NCI-H345 treated with DMSO at 0.1 percent for 48 hours (cell line): ENCODE data around the gene MPI.
"Not testable (repeated sequence)": the region's sequence is repeated elsewhere in the genome, so short reads cannot be mapped to it uniquely, and the experiment has no call there.

Source experiments
- DNase-seq: peaks from one replicate; lab custom pipeline; 2025; ENCODE audit not compliant: unreplicated experiment; lab: John Stamatoyannopoulos, UW

The MPI gene

GRCh38 chr15:74863239-74864056 lies 26.4 kb upstream of the MPI start:
- DNase-seq = no peak

GRCh38 chr15:74864296-74864695 lies 25.5 kb upstream of the MPI start:
- DNase-seq = no peak

DNA sequence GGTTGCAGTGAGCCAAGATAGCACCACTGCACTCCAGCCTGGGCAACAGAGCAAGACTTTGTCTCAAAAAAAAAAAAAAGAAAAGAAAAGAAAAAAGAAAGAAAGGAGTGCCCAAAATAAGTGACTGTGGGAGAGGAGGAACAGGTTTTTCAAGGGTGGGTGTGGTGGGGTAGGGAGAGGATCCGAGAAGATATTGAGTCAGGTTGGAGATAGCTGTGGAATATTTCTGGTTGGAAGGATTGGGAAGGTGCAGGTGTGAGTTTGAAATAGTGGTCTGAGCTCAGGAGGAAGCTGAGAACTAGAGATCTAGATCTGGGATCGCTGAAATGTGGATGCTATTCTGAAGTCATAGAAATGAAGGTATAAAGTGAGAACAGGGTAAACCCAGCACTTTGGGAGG lies 24.5 kb upstream of the MPI start:
- no peak for DNase-seq

- no peak for DNase-seq
Measured at GRCh38 chr15:74866090-74866489, 23.8 kb upstream of the MPI start.

DNA sequence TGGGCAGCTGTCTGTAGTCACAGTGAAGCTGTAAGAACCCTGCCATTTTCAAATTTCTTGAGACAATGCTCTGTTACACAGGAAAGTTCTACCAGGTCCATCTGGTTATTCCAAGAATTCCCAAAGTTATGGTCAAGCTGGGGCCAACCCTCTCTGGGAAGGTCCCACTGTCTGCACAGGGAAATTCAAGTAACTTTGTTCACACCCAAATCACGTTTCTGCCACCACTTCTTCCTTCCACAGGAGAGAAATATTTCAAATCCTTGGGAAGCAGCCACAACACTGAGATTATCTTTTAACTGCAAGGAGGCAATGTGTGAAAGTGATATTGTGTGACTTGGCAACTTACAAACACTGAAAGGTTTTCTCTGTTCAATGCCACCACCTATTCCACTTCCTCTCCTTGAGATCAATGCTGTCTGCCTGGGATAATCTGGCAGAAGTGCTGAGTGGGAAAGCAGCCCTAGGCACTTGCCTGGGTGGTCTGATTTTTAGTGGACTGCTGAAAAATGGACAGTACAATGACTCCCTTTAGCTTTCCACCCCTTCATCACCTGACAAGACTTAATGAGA lies 22.3 kb upstream of the MPI start:
- no peak for DNase-seq

DNA sequence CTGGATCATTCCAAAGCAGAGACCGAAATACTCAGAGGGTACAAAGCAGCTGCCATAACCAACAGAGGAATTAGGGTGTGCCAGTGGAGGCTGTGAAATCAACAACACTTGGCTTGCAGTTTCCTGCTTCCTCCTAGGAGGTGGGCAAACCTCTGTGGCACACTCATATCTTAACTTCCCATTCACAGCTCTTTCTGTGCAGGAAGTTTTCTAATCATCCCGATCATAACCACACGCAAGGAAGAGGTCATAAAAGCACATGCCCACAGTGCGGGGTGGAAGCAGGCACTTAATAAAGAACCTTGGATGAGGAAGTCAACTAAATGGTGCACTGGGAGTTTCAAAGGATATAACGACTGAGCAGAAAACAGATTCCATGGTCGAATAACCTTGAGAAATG lies 21.8 kb upstream of the MPI start:
- no peak for DNase-seq

GRCh38 chr15:74869372-74869725 lies 20.5 kb upstream of the MPI start:
- DNase-seq = no peak

DNA sequence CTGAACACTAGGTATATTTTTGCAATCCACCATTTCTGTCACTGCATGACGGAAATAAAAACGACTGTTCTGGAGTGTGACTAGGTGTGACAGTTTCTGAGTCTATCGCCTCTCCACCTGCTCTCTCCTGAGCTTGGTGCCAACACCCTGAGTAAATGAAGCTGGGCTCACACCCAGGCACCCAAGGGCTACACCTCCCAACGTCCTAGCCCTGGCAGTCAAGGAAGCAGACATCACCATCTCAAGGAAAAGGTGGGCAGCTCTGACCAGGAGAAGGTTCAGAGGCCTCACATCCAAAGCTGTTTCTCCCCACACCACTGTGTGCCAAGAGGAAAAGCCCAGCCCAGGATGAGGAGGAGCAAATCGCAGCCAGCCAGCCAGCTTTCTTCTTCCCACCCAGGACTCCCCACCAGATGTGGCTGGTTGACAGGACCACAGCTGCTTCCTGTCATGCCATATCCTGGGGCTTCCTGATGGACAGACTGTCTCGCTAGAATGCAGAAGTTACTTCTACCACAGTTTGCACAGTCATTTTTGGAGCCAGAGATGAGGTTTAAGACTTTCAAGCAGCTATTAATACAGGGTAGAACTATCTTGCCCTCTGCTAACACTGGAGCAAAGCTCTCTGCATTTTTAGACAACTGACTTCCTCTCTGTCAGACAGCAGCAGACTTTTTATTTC lies 20.0 kb upstream of the MPI start:
- DNase-seq = no peak

DNA sequence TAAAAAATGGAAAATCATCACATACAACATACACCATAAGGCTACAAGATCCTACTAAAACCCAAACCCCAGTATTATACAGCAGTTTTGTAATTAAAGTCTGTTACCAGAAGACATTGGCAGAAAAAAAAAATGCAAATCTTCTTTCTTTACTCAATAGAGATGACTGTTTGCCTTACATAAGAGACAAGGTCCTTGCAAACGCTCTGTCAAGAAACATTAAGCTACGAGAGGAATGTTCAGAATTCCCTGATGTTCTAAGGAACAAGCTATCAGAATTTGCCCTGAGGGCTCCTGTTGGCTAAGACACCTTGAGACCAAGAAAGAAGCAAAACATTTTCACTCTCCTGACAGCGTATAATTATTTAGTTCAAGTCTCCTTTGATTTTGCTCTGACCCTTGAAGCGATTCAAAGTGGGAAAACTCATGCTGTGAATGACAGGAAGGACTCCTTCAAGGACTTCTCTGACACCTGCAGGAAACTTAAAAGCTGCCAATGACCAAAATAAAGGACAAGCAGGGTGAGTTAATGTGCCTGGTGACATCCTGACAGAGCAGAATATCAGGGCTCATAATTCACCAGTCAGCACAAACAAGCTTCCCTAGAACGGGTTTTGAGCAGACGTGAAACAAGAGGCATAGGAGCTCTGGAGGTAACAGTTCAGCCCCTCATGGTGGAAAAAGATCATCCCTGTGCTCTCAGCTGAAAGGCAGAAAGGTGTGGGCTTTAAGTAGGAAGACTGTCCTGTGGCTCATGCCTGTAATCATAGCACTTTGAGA lies 19.2 kb upstream of the MPI start:
- DNase-seq = no peak

DNA sequence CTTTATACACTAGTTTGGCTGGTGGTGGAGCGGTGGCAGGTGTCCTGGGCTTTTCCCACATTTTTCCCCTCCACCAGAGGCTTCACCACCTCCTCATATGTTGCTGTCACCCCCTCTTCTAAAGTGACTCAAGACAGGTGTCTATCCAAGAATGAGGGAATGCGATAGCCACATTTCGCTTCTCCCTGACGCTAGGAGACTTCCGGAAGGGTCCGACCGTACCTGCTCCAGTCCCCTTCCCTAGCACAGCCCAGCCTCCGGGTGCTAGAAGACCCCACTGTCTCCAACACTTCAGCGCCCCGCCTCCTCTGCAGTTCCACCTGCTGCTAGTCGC lies 17.2 kb upstream of the MPI start:
- DNase-seq = no peak

DNA sequence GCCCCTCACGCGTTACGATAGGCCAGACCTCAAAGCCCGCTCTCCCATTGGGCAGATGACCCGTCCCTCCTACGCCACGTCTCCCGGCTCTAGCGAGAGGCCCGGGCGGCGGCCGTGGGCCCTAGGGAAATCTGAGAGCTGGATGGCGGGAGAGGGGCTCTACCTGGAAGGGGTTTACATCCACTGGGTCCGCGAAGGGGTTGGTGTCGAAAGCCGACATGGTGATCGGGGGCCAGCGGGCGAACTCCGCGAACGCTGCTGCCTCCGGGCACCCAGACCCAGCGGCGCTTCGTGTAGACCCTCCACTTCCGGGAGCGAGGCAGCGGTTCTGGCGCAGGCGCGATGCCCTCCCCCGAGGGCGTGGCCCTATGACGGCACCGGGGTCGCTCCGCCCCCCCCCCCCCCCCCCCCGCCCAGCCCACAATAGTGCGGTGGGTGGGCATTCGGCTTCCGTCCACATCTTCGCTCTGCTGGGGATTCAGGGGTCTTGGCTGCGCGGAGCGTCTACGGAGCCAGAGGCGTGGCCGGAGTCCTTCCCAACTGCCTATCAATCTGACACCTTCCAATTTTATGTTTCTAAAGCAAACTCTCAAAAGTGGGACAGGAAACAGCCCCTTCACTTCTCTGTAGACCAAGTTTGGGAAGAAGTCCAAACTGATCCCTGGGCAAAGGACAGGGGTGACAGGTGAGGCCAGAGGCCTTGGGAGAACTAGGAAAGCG lies 16.6 kb upstream of the MPI start, which contains the start of gene SCAMP2:
SCAMP2 (minus strand) TSS at position 330 of the 720 bp plus-strand sequence; CDS start at position 220, 110 bp downstream.
- DNase-seq = peak; percentile 78

- DNase-seq = no peak
Measured at GRCh38 chr15:74873756-74874424, 16.0 kb upstream of the MPI start.

DNA sequence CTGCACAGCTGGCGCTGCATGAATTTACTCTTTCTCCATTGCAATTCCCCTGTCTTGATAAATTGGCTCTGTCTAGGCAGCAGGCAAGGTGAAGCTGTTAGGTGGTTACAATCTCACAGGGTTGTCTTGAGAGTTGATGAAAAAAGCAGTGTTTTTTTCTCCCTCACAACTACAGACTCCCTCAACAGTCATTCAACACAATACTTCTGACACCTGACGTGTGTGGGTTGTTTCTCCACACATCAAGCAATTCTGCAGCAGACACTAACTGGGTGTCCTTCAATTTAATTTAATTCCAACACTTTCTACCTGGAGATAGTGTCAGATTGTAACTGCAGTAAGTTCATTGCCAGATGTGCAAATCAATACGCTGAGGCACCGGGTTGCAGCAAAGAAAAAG lies 11.6 kb upstream of the MPI start:
- DNase-seq = no peak

DNA sequence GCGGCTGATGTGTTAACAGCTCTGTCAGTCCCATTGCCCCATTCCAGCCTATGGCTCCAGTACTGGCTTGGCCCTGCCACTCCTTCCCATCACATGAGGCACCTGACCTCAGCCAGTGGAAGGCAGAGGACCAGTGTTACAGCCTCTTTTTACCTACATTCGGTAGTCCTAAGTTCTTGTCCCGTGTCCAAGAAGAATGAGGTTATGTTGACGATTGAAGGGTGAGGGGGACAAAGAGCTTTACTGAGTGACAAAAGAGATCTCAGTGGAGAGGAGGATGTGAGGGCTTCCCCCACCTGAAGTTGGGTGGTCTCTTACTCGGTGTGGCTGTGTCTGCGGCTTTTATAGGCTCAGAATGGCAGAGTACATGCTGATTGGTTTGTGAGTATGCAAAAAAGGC lies 7.3 kb upstream of the MPI start:
- no peak for DNase-seq

- DNase-seq = no peak
Measured at GRCh38 chr15:74884428-74885223, 5.2 kb upstream of the MPI start.

GRCh38 chr15:74885461-74885860 lies 4.4 kb upstream of the MPI start:
- no peak for DNase-seq

DNA sequence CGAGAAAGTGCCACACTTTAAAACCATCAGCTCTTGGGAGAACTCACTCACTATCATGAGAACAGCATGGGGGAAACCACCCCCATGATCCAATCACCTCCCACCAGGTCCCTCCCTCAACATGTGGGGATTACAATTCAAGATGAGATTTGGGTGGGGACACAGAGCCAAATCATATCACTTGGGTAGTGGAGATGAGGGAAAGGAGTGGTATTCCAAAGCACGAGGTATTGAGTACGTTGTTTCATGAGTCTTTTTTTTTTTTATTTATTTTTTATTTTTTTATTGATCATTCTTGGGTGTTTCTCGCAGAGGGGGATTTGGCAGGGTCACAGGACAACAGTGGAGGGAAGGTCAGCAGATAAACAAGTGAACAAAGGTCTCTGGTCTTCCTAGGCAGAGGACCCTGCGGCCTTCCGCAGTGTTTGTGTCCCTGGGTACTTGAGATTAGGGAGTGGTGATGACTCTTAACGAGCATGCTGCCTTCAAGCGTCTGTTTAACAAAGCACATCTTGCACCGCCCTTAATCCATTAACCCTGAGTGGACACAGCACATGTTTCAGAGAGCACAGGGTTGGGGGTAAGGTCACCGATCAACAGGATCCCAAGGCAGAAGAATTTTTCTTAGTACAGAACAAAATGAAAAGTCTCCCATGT lies 2.2 kb upstream of the MPI start:
- DNase-seq = not testable (repeated sequence)

- no peak for DNase-seq
Measured at GRCh38 chr15:74888716-74889115, 1.1 kb upstream of the MPI start.

DNA sequence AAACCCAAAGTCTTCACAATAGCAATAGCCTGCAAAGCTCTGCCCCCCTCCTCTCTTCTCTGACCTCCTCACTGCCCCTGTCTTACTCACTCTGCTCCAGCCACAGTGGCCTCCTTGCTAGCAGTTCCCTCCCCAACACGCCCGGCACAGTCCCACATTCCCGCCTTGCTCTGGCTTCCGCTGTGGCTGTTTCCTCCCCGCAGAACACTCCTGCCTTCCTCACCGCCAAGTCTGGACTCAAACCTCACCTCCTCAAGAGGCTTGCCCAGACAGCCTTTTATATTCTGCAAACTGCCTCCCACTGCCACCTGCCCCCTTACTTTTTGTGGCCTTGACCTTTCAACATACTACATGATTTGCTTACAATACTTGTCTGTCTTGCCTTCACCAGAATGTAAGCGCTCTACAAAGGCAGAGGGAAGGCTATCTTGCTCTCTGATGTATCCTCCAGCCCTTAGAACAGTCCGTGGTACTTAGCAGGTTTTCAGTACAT lies 406 bp upstream of the MPI start:
- DNase-seq = no peak
